Keratinocyte (primary cell): ENCODE results near the gene TSKU.

Experiments
- CTCF ChIP-seq, 3 experiments: IDR thresholded peaks in 1 of 3; conservative IDR thresholded peaks in 1 of 3; optimal IDR thresholded peaks in 1 of 3; 2 replicates in 2 of 3; 3 replicates in 1 of 3; pipeline versions ENCODE3 to v1.5.1; 2011; ENCODE audit warnings: low read length in 3 of 3, mild to moderate bottlenecking in 3 of 3, moderate library complexity in 2 of 3, control low read depth in 1 of 3, inconsistent platforms in 1 of 3; ENCODE audit not compliant: insufficient read depth in 2 of 3; ENCODE audit errors: extremely low read depth in 1 of 3
- EZH2 ChIP-seq: IDR thresholded peaks from one replicate; pipeline ENCODE4 v1.6.1; 2012; ENCODE audit warnings: inconsistent platforms, mild to moderate bottlenecking, low read length, moderate library complexity

GRCh38 chr11:76790251-76790650, 7.1 kb downstream of the TSKU start:
- no peak for TF ChIP-seq EZH2
- no peak for TF ChIP-seq CTCF (optimal IDR thresholded peaks at IDR 0.05 in 1 of 3, IDR thresholded peaks at IDR 0.05 in 1 of 3, conservative IDR thresholded peaks at IDR 0.05 in 1 of 3; ENCODE audit: extremely low read depth in 1 of 3, insufficient read depth in 2 of 3, low read length in 3 of 3)
